ENCODE results near the gene ATF6. TPM values are rescaled to one million over a fixed set of nuclear protein-coding genes. Genes with fewer than 3 reads are reported as not detected.

The ATF6 gene
- total and polyA plus RNA-seq, 4 experiments from 2014 or later, result 14.3 to 22.7 (median 22.3) TPM

GRCh38 chr1:161982507-161982895 is 216.4 kb downstream of the ATF6 start:
- ChIA-PET POLR2A (ENCODE audit: partially characterized antibody) (no interaction called here), CTCF (ENCODE audit: partially characterized antibody) (interaction anchor here (1.2 kb wide), 1 partner anchor 55 kb away, joined by 4 read pairs; no protein-coding TSS in a partner anchor)
- Mint-ChIP-seq H3K27me3 (no peaks in the 10 kb centered on the region), H3K27ac (peak overlapping the region in 1 of 7 donors; percentile 63), H3K9me3 (peaks cover 0 to 7% (median 5%) of the 10 kb centered on the region in 8 donors), H3K36me3 (peaks cover 0 to 5% of the 10 kb centered on the region in 2 donors), H3K4me1 (no peaks in the 10 kb centered on the region), H3K4me3 (no peak overlapping the region)
- Histone ChIP-seq H3K27ac (ENCODE audit: low read depth, low read length) (no peak overlapping the region), H3K9me3 (ENCODE audit: control insufficient read depth in 1 of 2, low read length in 2 of 2) (no peaks in the 10 kb centered on the region), H3K4me3 (ENCODE audit: low read length in 2 of 2) (no peak overlapping the region), H3K36me3 (ENCODE audit: insufficient read depth, low read length) (no peaks in the 10 kb centered on the region), H3K27me3 (ENCODE audit: insufficient read depth, low read length) (no peaks in the 10 kb centered on the region), H3K4me1 (ENCODE audit: insufficient read depth, low read length) (no peaks in the 10 kb centered on the region)
- intact Hi-C loops (cut with micrococcal nuclease), result no loop called here
- DNase-seq, result no peak

- peaks cover 0 to 10% (median 5%) of the 10 kb centered on the region in 8 donors for H3K9me3 Mint-ChIP-seq
- intact Hi-C loops (cut with micrococcal nuclease), result no loop called here
- H3K27ac Mint-ChIP-seq, result peak overlapping the region in 1 of 7 donors; percentile 63
- Histone ChIP-seq H3K27ac (ENCODE audit: low read depth, low read length) (no peak overlapping the region), H3K36me3 (ENCODE audit: insufficient read depth, low read length) (no peaks in the 10 kb centered on the region), H3K4me1 (ENCODE audit: insufficient read depth, low read length) (no peaks in the 10 kb centered on the region), H3K27me3 (ENCODE audit: insufficient read depth, low read length) (no peaks in the 10 kb centered on the region), H3K9me3 (ENCODE audit: control insufficient read depth in 1 of 2, low read length in 2 of 2) (no peaks in the 10 kb centered on the region), H3K4me3 (ENCODE audit: low read length in 2 of 2) (no peak overlapping the region)
- peaks cover 0 to 6% of the 10 kb centered on the region in 2 donors for H3K36me3 Mint-ChIP-seq
- ChIA-PET POLR2A (ENCODE audit: partially characterized antibody) (no interaction called here), CTCF (ENCODE audit: partially characterized antibody) (interaction anchor here (1.2 kb wide), 1 partner anchor 54 kb away, joined by 4 read pairs; no protein-coding TSS in a partner anchor)
- no peaks in the 10 kb centered on the region for H3K4me1 Mint-ChIP-seq
- DNase-seq, result no peak
- no peak overlapping the region for H3K4me3 Mint-ChIP-seq
- H3K27me3 Mint-ChIP-seq, result no peaks in the 10 kb centered on the region
Observed at GRCh38 chr1:161982917-161983316, 216.8 kb downstream of the ATF6 start.

- Mint-ChIP-seq H3K36me3 (peaks cover 0 to 6% of the 10 kb centered on the region in 2 donors), H3K27ac (no peak overlapping the region), H3K4me3 (no peak overlapping the region), H3K27me3 (peaks cover 0 to 1% of the 10 kb centered on the region in 2 donors), H3K4me1 (no peaks in the 10 kb centered on the region), H3K9me3 (peaks cover 0 to 15% (median 7%) of the 10 kb centered on the region in 8 donors)
- Histone ChIP-seq H3K27ac (ENCODE audit: low read depth, low read length) (no peak overlapping the region), H3K9me3 (ENCODE audit: control insufficient read depth in 1 of 2, low read length in 2 of 2) (no peaks in the 10 kb centered on the region), H3K4me1 (ENCODE audit: insufficient read depth, low read length) (no peaks in the 10 kb centered on the region), H3K36me3 (ENCODE audit: insufficient read depth, low read length) (no peaks in the 10 kb centered on the region), H3K27me3 (ENCODE audit: insufficient read depth, low read length) (no peaks in the 10 kb centered on the region), H3K4me3 (ENCODE audit: low read length in 2 of 2) (no peak overlapping the region)
- intact Hi-C loops (cut with micrococcal nuclease), result no loop called here
- ChIA-PET CTCF (ENCODE audit: partially characterized antibody) (no interaction called here), POLR2A (ENCODE audit: partially characterized antibody) (no interaction called here)
- DNase-seq, result no peak
Observed at GRCh38 chr1:161983725-161984124, 217.6 kb downstream of the ATF6 start.

- DNase-seq, result no peak
- ChIA-PET POLR2A (ENCODE audit: partially characterized antibody) (no interaction called here), CTCF (ENCODE audit: partially characterized antibody) (interaction anchor here (1.2 kb wide), 1 partner anchor 220 kb away, joined by 3 read pairs; no protein-coding TSS in a partner anchor)
- H3K27me3 Mint-ChIP-seq, result peaks cover 1 to 3% of the 10 kb centered on the region in 2 donors
- no peaks in the 10 kb centered on the region for H3K27me3 ChIP-seq (ENCODE audit: insufficient read depth, low read length)
- intact Hi-C loops (cut with micrococcal nuclease), result no loop called here
- H3K4me1 Mint-ChIP-seq, result no peaks in the 10 kb centered on the region
- H3K27ac ChIP-seq (ENCODE audit: low read depth, low read length), result no peak overlapping the region
- H3K4me3 Mint-ChIP-seq, result no peak overlapping the region
- H3K4me1 ChIP-seq (ENCODE audit: insufficient read depth, low read length), result no peaks in the 10 kb centered on the region
- peaks cover 0 to 6% of the 10 kb centered on the region in 2 donors for H3K36me3 Mint-ChIP-seq
- H3K9me3 ChIP-seq (ENCODE audit: control insufficient read depth in 1 of 2, low read length in 2 of 2), result no peaks in the 10 kb centered on the region
- H3K27ac Mint-ChIP-seq, result no peak overlapping the region
- no peaks in the 10 kb centered on the region for H3K36me3 ChIP-seq (ENCODE audit: insufficient read depth, low read length)
- peaks cover 0 to 15% (median 8%) of the 10 kb centered on the region in 8 donors for H3K9me3 Mint-ChIP-seq
- no peak overlapping the region for H3K4me3 ChIP-seq (ENCODE audit: low read length in 2 of 2)
Observed at GRCh38 chr1:161985301-161985822, 219.2 kb downstream of the ATF6 start.

GRCh38 chr1:161986328-161986727 is 220.2 kb downstream of the ATF6 start:
- ChIA-PET CTCF (ENCODE audit: partially characterized antibody) (interaction anchor here (1.1 to 1.2 kb wide), 2 partner anchors 194 to 219 kb away, joined by 3 read pairs; no protein-coding TSS in a partner anchor), POLR2A (ENCODE audit: partially characterized antibody) (no interaction called here)
- intact Hi-C loops (cut with micrococcal nuclease), result no loop called here
- no peak overlapping the region for H3K27ac Mint-ChIP-seq
- no peak overlapping the region for H3K4me3 Mint-ChIP-seq
- Histone ChIP-seq H3K36me3 (ENCODE audit: insufficient read depth, low read length) (no peaks in the 10 kb centered on the region), H3K27ac (ENCODE audit: low read depth, low read length) (no peak overlapping the region), H3K4me3 (ENCODE audit: low read length in 2 of 2) (no peak overlapping the region), H3K9me3 (ENCODE audit: control insufficient read depth in 1 of 2, low read length in 2 of 2) (no peaks in the 10 kb centered on the region), H3K27me3 (ENCODE audit: insufficient read depth, low read length) (no peaks in the 10 kb centered on the region), H3K4me1 (ENCODE audit: insufficient read depth, low read length) (no peaks in the 10 kb centered on the region)
- no peak for DNase-seq
- peaks cover 0 to 15% (median 8%) of the 10 kb centered on the region in 8 donors for H3K9me3 Mint-ChIP-seq
- peaks cover 0 to 6% of the 10 kb centered on the region in 2 donors for H3K36me3 Mint-ChIP-seq
- H3K4me1 Mint-ChIP-seq, result no peaks in the 10 kb centered on the region
- H3K27me3 Mint-ChIP-seq, result peaks cover 1 to 3% of the 10 kb centered on the region in 2 donors

- no peaks in the 10 kb centered on the region for H3K36me3 ChIP-seq (ENCODE audit: insufficient read depth, low read length)
- no peak overlapping the region for H3K27ac Mint-ChIP-seq
Observed at GRCh38 chr1:161987303-161987702, 221.2 kb downstream of the ATF6 start.

DNA sequence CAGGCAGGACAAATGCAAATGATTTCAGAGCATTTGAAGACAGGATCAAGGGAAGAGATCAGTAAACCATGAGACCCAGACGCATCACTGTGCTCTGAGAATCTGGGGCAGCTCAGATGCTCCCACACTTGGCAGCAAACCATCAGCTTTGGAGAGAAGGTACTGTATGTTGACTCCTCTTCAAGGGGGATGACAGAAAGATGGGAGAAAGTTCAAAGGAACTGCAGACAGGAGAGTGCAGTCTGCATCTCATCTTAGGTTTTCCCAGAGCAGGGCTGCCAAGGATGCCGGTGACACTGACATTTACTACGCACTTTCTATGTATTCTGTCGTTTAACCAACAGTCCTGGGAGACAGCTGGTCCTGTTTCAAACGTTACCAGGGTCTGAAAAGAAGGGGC is 221.8 kb downstream of the ATF6 start:
- Mint-ChIP-seq H3K27me3 (peaks cover 1 to 3% of the 10 kb centered on the region in 2 donors), H3K4me3 (no peak overlapping the region), H3K4me1 (no peaks in the 10 kb centered on the region), H3K9me3 (peaks cover 0 to 13% (median 8%) of the 10 kb centered on the region in 8 donors), H3K27ac (no peak overlapping the region), H3K36me3 (peaks cover 0 to 6% of the 10 kb centered on the region in 2 donors)
- no peak for DNase-seq
- intact Hi-C loops (cut with micrococcal nuclease), result no loop called here
- no peaks in the 10 kb centered on the region for H3K27me3 ChIP-seq (ENCODE audit: insufficient read depth, low read length)
- H3K4me1 ChIP-seq (ENCODE audit: insufficient read depth, low read length), result no peaks in the 10 kb centered on the region
- POLR2A ChIA-PET (ENCODE audit: partially characterized antibody), result no interaction called here
- no peaks in the 10 kb centered on the region for H3K9me3 ChIP-seq (ENCODE audit: control insufficient read depth in 1 of 2, low read length in 2 of 2)
- H3K36me3 ChIP-seq (ENCODE audit: insufficient read depth, low read length), result no peaks in the 10 kb centered on the region
- CTCF ChIA-PET (ENCODE audit: partially characterized antibody), result no interaction called here
- no peak overlapping the region for H3K27ac ChIP-seq (ENCODE audit: low read depth, low read length)
- no peak overlapping the region for H3K4me3 ChIP-seq (ENCODE audit: low read length in 2 of 2)

More at GRCh38 chr1:161987303-161987702, 221.2 kb downstream of the ATF6 start:
- Histone ChIP-seq H3K4me3 (ENCODE audit: low read length in 2 of 2) (no peak overlapping the region), H3K27ac (ENCODE audit: low read depth, low read length) (no peak overlapping the region), H3K9me3 (ENCODE audit: control insufficient read depth in 1 of 2, low read length in 2 of 2) (no peaks in the 10 kb centered on the region), H3K27me3 (ENCODE audit: insufficient read depth, low read length) (no peaks in the 10 kb centered on the region), H3K4me1 (ENCODE audit: insufficient read depth, low read length) (no peaks in the 10 kb centered on the region)
- ChIA-PET POLR2A (ENCODE audit: partially characterized antibody) (no interaction called here), CTCF (ENCODE audit: partially characterized antibody) (no interaction called here)
- H3K4me1 Mint-ChIP-seq, result no peaks in the 10 kb centered on the region
- intact Hi-C loops (cut with micrococcal nuclease), result no loop called here
- no peak overlapping the region for H3K4me3 Mint-ChIP-seq
- peaks cover 0 to 6% of the 10 kb centered on the region in 2 donors for H3K36me3 Mint-ChIP-seq
- peaks cover 0 to 15% (median 8%) of the 10 kb centered on the region in 8 donors for H3K9me3 Mint-ChIP-seq
- peaks cover 1 to 3% of the 10 kb centered on the region in 2 donors for H3K27me3 Mint-ChIP-seq
- DNase-seq, result no peak

Measured in CD4-positive, alpha-beta memory T cell (primary cell).